Endodermal cell (in vitro differentiated cells): Measurements from ENCODE around the gene RBMS3. TPM values are rescaled to one million over a fixed set of nuclear protein-coding genes. Genes with fewer than 3 reads are reported as not detected.

Experiments
- DNase-seq: peaks from one replicate; pipeline ENCODE4 v3.0.0-alpha.2; 2017
- H3K27ac ChIP-seq: 2 replicates; pipeline ENCODE4 v1.5.1; 2013; ENCODE audit warnings: mild to moderate bottlenecking, low read depth, low read length, moderate library complexity
- H3K27me3 ChIP-seq: 2 replicates; pipeline ENCODE4 v1.6.1; 2013; ENCODE audit warnings: mild to moderate bottlenecking, low read length, moderate library complexity; ENCODE audit not compliant: insufficient read depth, control insufficient read depth, poor library complexity, severe bottlenecking
- H3K36me3 ChIP-seq: 2 replicates; pipeline ENCODE4 v1.7.0; 2013; ENCODE audit warnings: mild to moderate bottlenecking, low read length, moderate library complexity; ENCODE audit not compliant: control insufficient read depth, insufficient read depth
- H3K4me1 ChIP-seq: one replicate; pipeline ENCODE4 v1.7.0; 2013; ENCODE audit warnings: low read length; ENCODE audit not compliant: control insufficient read depth, insufficient read depth
- H3K4me3 ChIP-seq: 2 replicates; pipeline ENCODE4 v1.5.1; 2013; ENCODE audit warnings: mild to moderate bottlenecking, low read length, moderate library complexity
- H3K9ac ChIP-seq: 2 replicates; pipeline ENCODE4 v1.6.1; 2013; ENCODE audit warnings: mild to moderate bottlenecking, low read length, moderate library complexity; ENCODE audit not compliant: poor library complexity, severe bottlenecking; ENCODE audit errors: extremely low read depth
- H3K9me3 ChIP-seq: 2 replicates; pipeline ENCODE4 v1.6.1; 2013; ENCODE audit warnings: mild to moderate bottlenecking, low read length, moderate library complexity; ENCODE audit not compliant: control insufficient read depth
- H3K27ac Mint-ChIP-seq: 2 replicates; pipeline ENCODE4 v1.8.0; 2020; ENCODE audit warnings: mixed read lengths
- H3K27me3 Mint-ChIP-seq: 2 replicates; pipeline ENCODE4 v1.8.0; 2021; ENCODE audit warnings: mild to moderate bottlenecking, mixed read lengths; ENCODE audit not compliant: insufficient read depth
- H3K36me3 Mint-ChIP-seq: 2 replicates; pipeline ENCODE4 v1.8.0; 2020; ENCODE audit warnings: low read depth, mixed read lengths
- H3K4me1 Mint-ChIP-seq: 2 replicates; pipeline ENCODE4 v1.8.0; 2020; ENCODE audit warnings: mixed read lengths
- H3K4me3 Mint-ChIP-seq: 2 replicates; pipeline ENCODE4 v1.8.0; 2020; ENCODE audit warnings: mild to moderate bottlenecking, moderate library complexity, mixed read lengths
- H3K9me3 Mint-ChIP-seq: 2 replicates; pipeline ENCODE4 v1.8.0; 2020; ENCODE audit warnings: mild to moderate bottlenecking, mixed read lengths
- CTCF ChIP-seq: fragments of 200-600 bp; sonication (generic); conservative IDR thresholded peaks from 2 replicates; pipeline ENCODE4 v1.5.0; 2021; ENCODE audit warnings: antibody characterized with exemption, mild to moderate bottlenecking
- WGBS, 2 experiments: methylation state at CpG; one replicate each; pipeline versions ENCODE4 v1.1.5 to v1.1.7; 2013; ENCODE audit warnings: missing lambda C conversion rate in 2 of 2, mixed read lengths in 1 of 2; ENCODE audit not compliant: insufficient coverage in 1 of 2, insufficient read length in 1 of 2; 5-methylcytosine and 5-hydroxymethylcytosine counted together
- total RNA-seq, 2 donors: library from RNA; stranded (reverse); fragmentation: NEBNext Ultra II Directional in 1 of 2; extraction: Animal tissue kit (Norgen Biotek cat#: 25700) in 1 of 2; gene quantifications; 2 replicates in 1 of 2; 3 replicates in 1 of 2; pipeline ENCODE4 v1.2.1, GENCODE V29; 2021

RBMS3 gene
- total RNA-seq, 2 donors from 2014 or later, result 2.0 to 7.3 TPM

GRCh38 chr3:29502771-29503170, 221.9 kb downstream of the RBMS3 start:
- TF ChIP-seq CTCF, result no peak
- H3K27ac ChIP-seq, result no peak overlapping the region
- Mint-ChIP-seq H3K4me3 (no peak overlapping the region), H3K36me3 (no peaks in the 10 kb centered on the region), H3K9me3 (peaks cover 3% of the 10 kb centered on the region), H3K27me3 (no peaks in the 10 kb centered on the region), H3K4me1 (no peaks in the 10 kb centered on the region), H3K27ac (no peak overlapping the region)
- H3K9me3 ChIP-seq, result no peaks in the 10 kb centered on the region
- no peaks in the 10 kb centered on the region for H3K36me3 ChIP-seq
- H3K27me3 ChIP-seq, result no peaks in the 10 kb centered on the region
- H3K4me3 ChIP-seq, result no peak overlapping the region
- DNase-seq, result no peak
- H3K9ac ChIP-seq, result no peak overlapping the region
- no peaks in the 10 kb centered on the region for H3K4me1 ChIP-seq
- WGBS, 2 experiments, result 93% methylated on average over 1 of the region's 2 CpGs; no CpG with 5 or more reads in 1 of the 2 experiments

- Mint-ChIP-seq H3K27ac (no peak overlapping the region), H3K36me3 (no peaks in the 10 kb centered on the region), H3K9me3 (peaks cover 3% of the 10 kb centered on the region), H3K4me1 (no peaks in the 10 kb centered on the region), H3K4me3 (no peak overlapping the region), H3K27me3 (no peaks in the 10 kb centered on the region)
- 93 to 94% methylated on average over 3 of the region's 3 CpGs for WGBS, 2 experiments
- H3K27me3 ChIP-seq, result no peaks in the 10 kb centered on the region
- no peaks in the 10 kb centered on the region for H3K9me3 ChIP-seq
- no peaks in the 10 kb centered on the region for H3K4me1 ChIP-seq
- no peak overlapping the region for H3K9ac ChIP-seq
- no peak overlapping the region for H3K27ac ChIP-seq
- DNase-seq, result no peak
- H3K36me3 ChIP-seq, result no peaks in the 10 kb centered on the region
- TF ChIP-seq CTCF, result no peak
- H3K4me3 ChIP-seq, result no peak overlapping the region
Measured at GRCh38 chr3:29503314-29503713, 222.4 kb downstream of the RBMS3 start.

DNA sequence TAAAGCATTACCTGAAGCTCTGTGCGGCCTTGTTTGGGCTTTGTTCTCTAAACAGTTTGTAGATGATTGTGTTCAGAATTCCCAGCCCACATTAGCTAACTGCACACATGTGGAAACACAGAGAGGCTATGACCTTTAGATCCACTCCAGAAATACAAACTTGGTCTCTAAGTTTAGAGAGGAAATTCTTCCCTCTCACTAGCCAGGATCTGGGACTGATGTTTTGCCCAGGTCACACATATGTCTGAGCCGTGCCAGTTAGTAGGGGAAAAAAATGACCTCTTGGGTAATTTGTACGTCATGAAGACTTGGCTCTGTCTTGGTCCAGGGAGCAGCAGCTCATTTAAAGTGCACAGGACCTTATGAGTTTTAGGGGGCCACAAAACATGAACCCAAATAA, 223.1 kb downstream of the RBMS3 start:
- Histone ChIP-seq H3K27ac (no peak overlapping the region), H3K4me1 (no peaks in the 10 kb centered on the region), H3K9ac (no peak overlapping the region), H3K9me3 (no peaks in the 10 kb centered on the region), H3K36me3 (no peaks in the 10 kb centered on the region), H3K27me3 (no peaks in the 10 kb centered on the region), H3K4me3 (no peak overlapping the region)
- Mint-ChIP-seq H3K27me3 (no peaks in the 10 kb centered on the region), H3K4me3 (no peak overlapping the region), H3K4me1 (no peaks in the 10 kb centered on the region), H3K36me3 (no peaks in the 10 kb centered on the region), H3K9me3 (peaks cover 3% of the 10 kb centered on the region), H3K27ac (no peak overlapping the region)
- DNase-seq, result no peak
- no peak for TF ChIP-seq CTCF
- WGBS, 2 experiments, result 93 to 96% methylated on average over 2 to 3 of the region's 3 CpGs
